ENCODE measurements around the gene CABP7. TPM values are rescaled to one million over a fixed set of nuclear protein-coding genes. Genes with fewer than 3 reads are reported as not detected.

Gene CABP7
- total RNA-seq, 1 experiment from 2014 or later, result not detected

DNA sequence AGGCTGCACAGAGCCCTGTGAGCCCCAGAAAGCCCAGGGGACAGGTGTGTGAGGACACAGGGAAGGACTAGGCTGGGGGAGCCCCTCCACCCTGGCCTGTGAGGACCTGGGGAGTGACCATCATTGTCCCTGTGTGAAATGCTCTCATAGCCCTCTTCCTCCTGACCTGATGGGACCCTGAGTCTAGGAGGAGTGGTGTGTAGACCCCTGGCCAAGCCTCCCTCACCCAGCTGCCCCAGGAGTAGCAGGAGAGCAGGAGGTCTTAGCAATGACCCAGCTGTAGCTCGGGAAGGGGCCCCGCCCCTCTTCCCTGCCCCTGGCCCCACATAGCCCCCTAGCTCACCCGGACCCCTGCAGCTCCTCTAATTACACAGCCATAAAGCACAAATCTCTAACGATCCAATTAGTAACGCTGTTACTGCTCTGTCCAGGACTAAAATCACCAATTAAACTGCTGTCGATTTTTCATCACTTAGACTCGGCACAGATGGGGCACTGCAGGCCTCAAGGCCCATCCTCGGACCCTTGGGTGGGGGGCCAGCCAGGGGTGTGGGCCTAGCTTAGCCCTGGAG lies 6.6 kb upstream of the CABP7 start:
- TF ChIP-seq, protein P1, sequence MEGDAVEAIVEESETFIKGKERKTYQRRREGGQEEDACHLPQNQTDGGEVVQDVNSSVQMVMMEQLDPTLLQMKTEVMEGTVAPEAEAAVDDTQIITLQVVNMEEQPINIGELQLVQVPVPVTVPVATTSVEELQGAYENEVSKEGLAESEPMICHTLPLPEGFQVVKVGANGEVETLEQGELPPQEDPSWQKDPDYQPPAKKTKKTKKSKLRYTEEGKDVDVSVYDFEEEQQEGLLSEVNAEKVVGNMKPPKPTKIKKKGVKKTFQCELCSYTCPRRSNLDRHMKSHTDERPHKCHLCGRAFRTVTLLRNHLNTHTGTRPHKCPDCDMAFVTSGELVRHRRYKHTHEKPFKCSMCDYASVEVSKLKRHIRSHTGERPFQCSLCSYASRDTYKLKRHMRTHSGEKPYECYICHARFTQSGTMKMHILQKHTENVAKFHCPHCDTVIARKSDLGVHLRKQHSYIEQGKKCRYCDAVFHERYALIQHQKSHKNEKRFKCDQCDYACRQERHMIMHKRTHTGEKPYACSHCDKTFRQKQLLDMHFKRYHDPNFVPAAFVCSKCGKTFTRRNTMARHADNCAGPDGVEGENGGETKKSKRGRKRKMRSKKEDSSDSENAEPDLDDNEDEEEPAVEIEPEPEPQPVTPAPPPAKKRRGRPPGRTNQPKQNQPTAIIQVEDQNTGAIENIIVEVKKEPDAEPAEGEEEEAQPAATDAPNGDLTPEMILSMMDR (IDR thresholded peaks at IDR 0.05; ENCODE audit: unreplicated experiment), result no peak
- CTCF ChIA-PET, result no interaction called here

DNA sequence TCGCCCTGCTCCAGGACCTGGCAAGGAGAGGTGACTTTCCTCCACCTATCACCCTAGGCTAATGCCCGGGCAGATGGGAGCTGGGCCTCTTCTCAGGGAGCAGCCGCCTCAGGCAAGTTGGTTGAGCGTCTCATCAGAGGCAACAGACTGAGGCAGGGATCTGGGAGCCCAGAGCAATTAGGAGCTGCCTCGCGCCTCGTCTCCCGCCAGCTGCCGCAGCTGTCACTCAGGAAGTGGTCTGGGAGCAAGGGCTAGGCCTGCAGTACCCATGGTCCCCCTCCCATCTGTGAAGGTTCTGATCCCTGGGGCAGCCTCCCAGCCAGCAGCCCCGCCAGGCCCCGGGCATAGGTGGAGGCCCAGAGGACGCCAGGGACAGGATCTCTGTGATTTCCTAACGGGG lies 4.6 kb upstream of the CABP7 start:
- H3K9me3 Mint-ChIP-seq (ENCODE audit: low read depth, unreplicated experiment), result no peaks in the 10 kb centered on the region
- no TSS peak for BruUV-seq (replicated peaks)
- DNase-seq, result no peak
- peaks cover 14% of the 10 kb centered on the region for H3K36me3 Mint-ChIP-seq (ENCODE audit: insufficient read depth, unreplicated experiment)
- peaks cover 24% of the 10 kb centered on the region for H3K4me1 Mint-ChIP-seq (ENCODE audit: low read depth, unreplicated experiment)
- CTCF ChIA-PET, result interaction anchor here (1.0 to 2.1 kb wide), 2 partner anchors 13 to 58 kb away, joined by 3 to 13 read pairs; no protein-coding TSS in a partner anchor
- TF ChIP-seq, protein P1 (IDR thresholded peaks at IDR 0.05; ENCODE audit: unreplicated experiment), result no peak
- H3K4me3 Mint-ChIP-seq (ENCODE audit: low read depth, unreplicated experiment), result no peak overlapping the region
- peaks cover 96% of the 10 kb centered on the region for H3K27me3 Mint-ChIP-seq (ENCODE audit: unreplicated experiment)
- H3K27ac Mint-ChIP-seq (ENCODE audit: unreplicated experiment), result no peak overlapping the region
- intact Hi-C loops (cut with micrococcal nuclease; ENCODE audit: unreplicated experiment), result no loop called here

More for the DNA sequence above, 6.6 kb upstream of the CABP7 start:
- no peak overlapping the region for H3K27ac Mint-ChIP-seq (ENCODE audit: unreplicated experiment)
- BruUV-seq (replicated peaks), result no TSS peak
- DNase-seq, result no peak
- peaks cover 24% of the 10 kb centered on the region for H3K4me1 Mint-ChIP-seq (ENCODE audit: low read depth, unreplicated experiment)
- H3K36me3 Mint-ChIP-seq (ENCODE audit: insufficient read depth, unreplicated experiment), result peaks cover 8% of the 10 kb centered on the region
- intact Hi-C loops (cut with micrococcal nuclease; ENCODE audit: unreplicated experiment), result no loop called here
- peaks cover 97% of the 10 kb centered on the region for H3K27me3 Mint-ChIP-seq (ENCODE audit: unreplicated experiment)
- H3K9me3 Mint-ChIP-seq (ENCODE audit: low read depth, unreplicated experiment), result no peaks in the 10 kb centered on the region
- H3K4me3 Mint-ChIP-seq (ENCODE audit: low read depth, unreplicated experiment), result no peak overlapping the region

DNA sequence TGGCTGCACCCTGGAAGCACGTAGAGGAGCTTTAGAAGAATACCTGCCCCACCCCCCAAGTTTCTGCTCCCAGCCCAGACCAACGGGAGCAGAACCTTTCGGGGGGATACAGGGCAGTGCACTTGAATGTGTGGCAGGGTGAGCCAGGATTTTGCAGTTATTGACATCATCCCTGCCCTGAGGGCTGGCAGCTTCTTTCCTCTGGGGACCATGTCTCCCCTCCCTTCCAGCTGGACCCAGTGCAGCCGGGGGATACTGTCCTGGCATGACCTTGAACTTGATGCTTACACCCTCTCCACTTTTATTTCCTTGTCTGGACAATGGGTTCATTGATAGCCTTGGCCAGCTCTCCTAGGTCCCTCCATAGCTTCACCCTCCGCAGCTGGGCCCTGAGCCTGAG lies 4.1 kb upstream of the CABP7 start:
- Mint-ChIP-seq H3K36me3 (ENCODE audit: insufficient read depth, unreplicated experiment) (peaks cover 14% of the 10 kb centered on the region), H3K27me3 (ENCODE audit: unreplicated experiment) (peaks cover 91% of the 10 kb centered on the region), H3K4me1 (ENCODE audit: low read depth, unreplicated experiment) (peaks cover 24% of the 10 kb centered on the region), H3K4me3 (ENCODE audit: low read depth, unreplicated experiment) (no peak overlapping the region), H3K27ac (ENCODE audit: unreplicated experiment) (no peak overlapping the region), H3K9me3 (ENCODE audit: low read depth, unreplicated experiment) (no peaks in the 10 kb centered on the region)
- intact Hi-C loops (cut with micrococcal nuclease; ENCODE audit: unreplicated experiment), result no loop called here
- CTCF ChIA-PET, result interaction anchor here (1.0 to 2.1 kb wide), 2 partner anchors 14 to 57 kb away, joined by 3 to 13 read pairs; no protein-coding TSS in a partner anchor
- DNase-seq, result no peak
- BruUV-seq (replicated peaks), result no TSS peak
- TF ChIP-seq, protein P1 (IDR thresholded peaks at IDR 0.05; ENCODE audit: unreplicated experiment), result no peak

DNA sequence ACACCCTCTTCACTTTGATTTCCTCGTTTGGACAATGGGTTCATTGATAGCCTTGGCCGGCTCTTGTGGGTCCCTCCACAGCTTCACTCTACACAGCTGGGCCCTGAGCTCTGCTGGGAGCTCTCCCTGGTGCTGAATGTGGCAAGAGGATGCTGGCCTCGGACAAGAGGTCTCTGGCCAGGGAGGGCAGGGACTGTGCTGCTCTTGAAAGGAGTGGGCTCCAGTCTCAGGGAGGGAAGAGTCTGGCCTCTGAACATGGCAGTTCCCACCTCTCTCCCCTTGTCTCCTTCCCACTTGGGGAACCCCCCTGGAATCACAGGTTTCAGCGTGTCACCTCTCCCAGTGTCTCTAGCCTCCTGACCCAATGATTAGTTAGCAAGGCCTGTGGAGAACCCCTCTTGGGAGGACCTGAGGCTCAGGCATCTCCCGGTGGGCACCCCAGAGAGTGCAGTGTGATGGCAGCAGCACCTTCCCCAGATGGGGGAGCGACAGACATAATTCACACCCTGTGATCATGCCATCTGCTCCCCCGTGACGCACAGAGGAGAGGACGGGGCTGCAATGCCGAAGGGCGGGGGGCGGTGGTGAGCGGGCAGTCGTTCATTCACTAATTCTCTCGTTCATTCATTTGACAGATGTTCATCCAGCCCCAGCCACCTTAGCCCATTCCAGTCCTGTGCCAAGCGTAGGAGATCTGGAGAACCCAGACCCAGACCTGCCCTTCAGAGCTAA lies 2.8 kb upstream of the CABP7 start:
- Mint-ChIP-seq H3K27ac (ENCODE audit: unreplicated experiment) (no peak overlapping the region), H3K36me3 (ENCODE audit: insufficient read depth, unreplicated experiment) (peaks cover 18% of the 10 kb centered on the region), H3K9me3 (ENCODE audit: low read depth, unreplicated experiment) (no peaks in the 10 kb centered on the region), H3K4me1 (ENCODE audit: low read depth, unreplicated experiment) (peaks cover 20% of the 10 kb centered on the region), H3K27me3 (ENCODE audit: unreplicated experiment) (peaks cover 91% of the 10 kb centered on the region), H3K4me3 (ENCODE audit: low read depth, unreplicated experiment) (no peak overlapping the region)
- CTCF ChIA-PET, result interaction anchor here (0.6 to 2.1 kb wide), 6 partner anchors 15 to 372 kb away, joined by 3 to 13 read pairs (median 4); no protein-coding TSS in a partner anchor
- TF ChIP-seq, protein P1 (IDR thresholded peaks at IDR 0.05; ENCODE audit: unreplicated experiment), result no peak
- BruUV-seq (replicated peaks), result no TSS peak
- intact Hi-C loops (cut with micrococcal nuclease; ENCODE audit: unreplicated experiment), result no loop called here
- DNase-seq, result peak; percentile 89

Data from Calu3 (cell line).